ENCODE measurements around the gene NFATC2.
"Not testable (repeated sequence)": the region's sequence is repeated elsewhere in the genome, so short reads cannot be mapped to it uniquely, and the experiment has no call there.

The NFATC2 gene

DNA sequence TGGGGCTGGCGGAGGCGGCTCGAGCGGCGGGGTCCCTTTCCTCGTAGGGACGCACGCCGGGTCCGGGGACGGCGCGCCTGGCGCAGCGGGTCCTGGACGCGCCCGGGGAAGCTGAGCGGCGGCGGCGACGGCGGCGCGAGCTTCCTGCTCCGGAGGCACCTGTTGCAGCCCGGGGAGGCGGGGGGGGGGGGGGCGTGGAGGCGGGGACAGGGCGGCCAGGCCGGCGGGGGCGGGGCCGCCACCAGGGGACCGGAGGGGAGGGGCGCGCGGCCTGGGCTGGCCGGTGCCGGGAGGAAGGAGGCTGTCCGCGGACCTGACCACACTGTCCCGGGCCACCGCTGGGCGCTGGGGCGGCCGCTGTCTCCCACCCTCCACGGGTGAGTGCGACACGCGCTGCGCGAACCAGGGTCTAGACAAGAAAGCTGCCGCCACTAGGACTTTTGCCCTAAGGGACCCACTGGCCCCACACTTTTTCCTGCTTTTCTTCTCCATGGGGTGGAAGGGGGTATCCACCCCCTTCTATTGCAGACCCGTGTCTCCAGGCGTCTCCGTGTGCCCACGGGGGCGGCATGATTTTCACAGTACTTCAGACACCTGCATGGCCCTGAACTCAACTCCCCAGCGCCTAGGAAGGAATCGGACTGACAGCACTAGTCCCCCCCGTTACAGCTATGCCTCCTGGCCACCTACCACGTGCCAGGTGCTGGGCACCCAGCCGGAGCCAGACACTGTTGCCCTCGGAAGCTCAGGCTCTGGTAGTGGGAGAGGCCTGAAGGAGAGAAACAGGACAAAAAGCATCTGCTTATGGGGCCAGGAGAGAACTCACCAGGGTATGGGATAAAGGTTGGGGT lies at the start of gene NFATC2:
NFATC2 (minus strand) TSS at position 149 of the 851 bp plus-strand sequence. CDS start 220 bp downstream, outside the sequence.
- no peak for DNase-seq

DNA sequence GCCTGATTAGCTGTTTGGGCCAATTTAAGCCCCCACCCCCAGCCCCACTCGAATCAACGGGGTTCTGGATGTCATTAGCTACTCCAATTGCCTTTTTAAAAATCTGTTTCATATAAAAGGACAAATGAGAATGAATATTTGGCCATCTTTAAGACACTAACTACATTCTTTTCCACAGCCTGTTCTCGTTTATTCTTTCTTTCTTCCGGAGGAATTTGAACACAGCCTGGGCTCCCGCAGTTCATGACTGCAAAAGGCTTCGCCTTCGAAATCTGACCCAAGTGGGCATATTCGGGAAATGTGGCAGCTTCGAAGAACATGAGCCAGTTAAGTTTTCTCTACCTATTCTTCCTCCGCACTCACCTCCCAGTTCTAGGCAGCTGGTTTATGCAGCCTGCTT lies 49.4 kb upstream of the NFATC2 start:
- DNase-seq: no peak

DNA sequence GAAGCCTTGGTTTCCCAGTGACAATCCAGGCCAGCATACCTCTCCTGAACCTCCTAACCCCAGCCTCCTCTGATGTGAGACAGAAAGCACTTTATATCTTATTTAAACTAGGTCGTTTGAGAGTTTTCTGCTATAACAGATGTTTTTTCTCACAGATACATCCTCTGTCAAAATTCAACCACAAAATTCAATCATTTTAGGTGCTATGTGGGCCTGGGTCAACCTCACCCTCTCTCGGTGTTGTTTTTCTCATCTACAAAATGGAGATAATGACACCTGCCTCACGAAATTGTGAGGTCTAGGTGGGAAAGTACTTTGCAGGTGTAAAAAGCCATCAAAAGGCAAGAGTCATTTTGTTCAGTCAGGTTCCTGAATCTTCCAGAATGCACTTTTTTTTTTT lies 46.2 kb upstream of the NFATC2 start:
- no peak for DNase-seq

DNA sequence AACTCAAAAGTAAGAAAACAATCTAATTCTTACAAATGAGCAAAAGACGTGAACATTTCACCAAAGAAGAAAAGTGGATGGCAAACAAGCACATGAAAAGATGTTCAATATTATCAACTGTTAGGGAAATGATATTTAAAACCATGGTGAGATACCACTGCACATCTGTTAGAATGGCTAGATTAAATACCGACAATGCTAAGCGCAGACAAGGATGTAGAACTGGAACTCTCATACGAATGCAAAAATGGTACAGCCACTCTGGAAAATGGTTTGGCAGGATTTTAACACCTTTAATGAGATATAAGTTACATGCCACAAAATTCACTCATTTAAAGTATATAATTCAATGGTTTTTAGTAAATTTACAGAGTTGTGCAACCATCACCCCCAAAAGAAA lies 44.6 kb upstream of the NFATC2 start:
- DNase-seq: no peak

DNA sequence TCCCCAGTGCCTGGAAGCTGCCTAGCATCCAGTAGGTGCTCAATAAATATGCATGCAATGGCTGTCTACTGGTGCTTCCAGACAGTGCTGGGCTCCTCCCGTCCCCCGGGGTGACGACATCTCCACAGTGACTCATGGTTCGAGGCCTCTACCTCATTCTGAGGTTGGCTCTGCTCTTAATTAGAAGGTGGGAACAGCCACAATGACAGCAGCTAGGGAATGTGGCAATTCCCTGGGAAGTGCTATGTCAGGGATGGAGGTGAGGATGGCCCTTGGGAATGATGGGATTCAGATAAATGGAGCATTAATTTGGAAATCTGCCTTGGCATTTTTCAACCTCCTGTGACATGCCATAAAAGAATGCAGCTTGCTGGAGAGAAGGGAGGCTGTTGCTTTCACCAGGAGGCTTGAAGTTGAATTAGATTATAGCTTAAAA lies 43.5 kb upstream of the NFATC2 start:
- no peak for DNase-seq

DNA sequence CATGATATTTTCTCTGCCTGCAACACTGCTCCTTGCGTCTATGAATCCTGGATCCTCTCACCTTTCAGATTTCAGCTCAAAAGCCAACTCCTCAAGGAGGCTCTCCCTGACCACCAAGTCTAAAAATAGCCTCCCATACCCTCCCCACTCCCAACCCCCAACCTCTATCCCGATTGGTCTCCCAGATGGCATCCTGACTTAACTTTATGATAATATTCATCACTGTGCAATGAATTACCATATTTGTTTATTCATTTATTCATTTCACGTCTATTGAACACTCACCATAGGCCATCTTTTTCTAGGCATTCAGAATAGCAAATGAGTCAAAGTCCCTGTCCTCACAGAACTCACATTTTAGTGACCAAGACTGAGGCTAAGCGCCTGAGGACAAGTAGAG lies 42.6 kb upstream of the NFATC2 start:
- no peak for DNase-seq

DNA sequence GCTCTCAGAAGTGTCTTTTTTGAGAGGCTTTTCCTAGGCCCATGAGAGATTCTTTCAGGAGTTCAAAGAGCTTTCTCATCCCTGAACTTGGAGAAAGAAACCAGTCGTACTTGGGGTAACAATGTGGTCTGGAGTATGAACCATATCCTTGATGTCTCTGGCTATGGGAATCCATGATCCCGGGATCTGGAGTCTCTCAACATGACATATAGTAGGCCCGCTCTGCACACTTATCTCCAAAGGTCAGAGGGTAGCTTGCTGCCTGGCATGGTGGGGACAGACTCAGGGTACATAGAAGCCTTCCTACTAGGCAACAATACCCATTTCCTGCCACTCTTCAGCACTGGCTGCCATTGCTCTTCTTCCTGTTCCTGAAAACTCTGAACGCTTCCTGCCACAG lies 42.2 kb upstream of the NFATC2 start:
- DNase-seq: no peak

DNA sequence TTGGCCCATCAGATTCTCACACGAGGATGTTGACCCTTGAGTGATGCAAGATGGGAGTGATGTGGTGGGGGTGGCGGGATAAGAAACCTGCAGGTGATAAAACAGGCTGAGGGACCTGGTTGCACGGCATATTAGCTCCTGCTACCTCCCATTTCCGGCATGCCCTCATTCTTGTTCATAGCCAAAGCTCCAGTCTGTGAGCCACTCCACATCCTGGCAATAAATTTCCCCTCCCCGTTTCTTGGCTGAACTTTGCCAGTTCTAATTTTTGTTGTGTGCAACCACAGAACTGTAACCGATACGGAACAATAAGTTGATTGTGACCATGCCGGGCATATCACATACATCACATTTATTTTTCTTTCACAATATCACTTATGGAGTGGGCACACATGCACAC lies 41.6 kb upstream of the NFATC2 start:
- no peak for DNase-seq

DNA sequence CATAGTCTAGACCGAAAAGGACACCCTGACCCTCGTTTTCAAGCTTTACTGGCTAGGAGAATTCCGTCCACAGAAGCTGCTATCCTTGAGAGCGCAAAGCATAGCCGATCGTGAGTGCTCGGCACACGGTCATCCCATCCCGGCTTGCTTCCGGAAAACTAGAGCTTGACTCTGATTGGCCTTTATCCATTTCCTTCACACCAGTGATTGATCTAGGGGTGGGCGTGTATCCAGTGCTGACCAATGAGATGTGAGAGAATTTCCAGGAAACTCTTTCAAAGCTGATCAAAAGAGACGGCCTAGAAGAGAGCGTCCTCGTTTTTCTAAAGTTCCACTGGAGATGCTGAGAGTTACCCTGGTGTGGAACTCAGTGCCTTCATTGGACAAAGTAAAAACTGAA lies 41.0 kb upstream of the NFATC2 start:
- DNase-seq: no peak

DNA sequence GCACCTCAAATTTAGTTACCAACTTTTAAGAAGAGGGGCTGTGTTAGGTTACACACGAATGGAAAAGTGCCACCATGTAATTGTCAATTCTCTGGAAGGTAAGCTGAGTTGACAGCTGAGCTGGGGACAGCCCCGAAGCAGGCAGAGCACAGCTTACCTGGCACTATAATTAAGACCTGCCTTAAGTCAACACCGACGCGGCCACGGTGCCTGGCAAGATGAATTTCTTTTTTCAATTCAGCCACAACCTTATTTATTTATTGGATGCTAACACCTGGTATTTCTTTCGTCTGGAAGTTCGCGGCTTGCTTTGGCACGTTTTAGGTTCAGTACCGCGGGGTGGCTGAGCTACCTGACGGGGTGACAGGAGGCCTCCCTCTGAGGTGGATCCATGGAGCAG lies 40.6 kb upstream of the NFATC2 start:
- DNase-seq: no peak

DNA sequence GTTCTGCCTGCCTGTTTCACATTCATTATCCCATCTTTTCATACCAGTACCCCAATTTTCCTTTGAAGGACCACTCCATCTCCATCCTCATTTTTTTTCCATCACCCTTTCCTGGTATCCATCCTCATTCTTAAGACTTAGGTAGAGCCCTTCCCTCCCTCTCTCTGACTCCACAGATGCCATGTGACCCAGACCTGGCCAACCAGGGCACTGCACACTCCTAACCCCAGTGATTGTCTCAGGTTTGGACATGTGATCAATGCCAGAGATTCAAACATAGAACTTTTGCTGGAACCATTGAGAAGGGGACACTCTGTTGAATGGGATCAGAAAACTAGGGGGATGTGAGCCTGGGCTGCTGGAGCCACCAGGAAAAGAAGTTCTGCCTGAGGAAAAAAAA lies 39.1 kb upstream of the NFATC2 start:
- no peak for DNase-seq

DNA sequence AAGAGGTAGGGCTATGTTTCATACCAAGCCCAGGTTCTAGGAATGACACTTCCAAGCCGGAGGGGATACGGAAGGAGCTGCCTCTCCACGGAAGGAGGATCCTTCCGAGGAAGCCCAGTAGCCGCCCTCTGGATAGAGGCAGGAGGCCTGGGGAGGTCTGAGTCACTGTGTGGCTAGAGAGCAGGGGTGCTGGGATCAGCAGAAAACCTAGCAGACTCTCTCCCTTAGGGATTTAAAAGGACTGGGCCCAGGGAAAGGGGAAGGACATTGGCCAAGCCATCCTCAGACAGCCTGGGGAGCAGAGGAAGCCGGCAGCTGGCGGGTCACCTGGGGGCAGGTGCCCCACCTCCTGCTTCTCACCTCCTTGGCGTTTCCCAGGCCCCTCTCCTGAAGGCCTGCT lies 36.6 kb upstream of the NFATC2 start:
- DNase-seq: no peak

DNA sequence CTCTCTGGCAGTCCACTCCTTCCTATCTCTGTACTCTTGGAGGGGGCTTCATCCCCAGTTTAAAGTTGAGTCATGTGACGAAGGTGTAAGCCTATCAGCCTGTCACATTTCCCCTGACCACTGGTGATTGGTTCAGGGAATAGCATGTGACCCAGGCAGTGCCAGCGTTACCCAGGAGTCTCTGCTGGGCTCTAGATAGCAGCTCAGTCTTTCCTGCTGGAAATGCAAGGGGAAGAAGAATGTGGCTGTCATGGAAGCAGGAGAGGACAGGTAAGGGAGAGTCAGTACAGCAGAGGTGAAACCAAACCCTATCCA lies 35.6 kb upstream of the NFATC2 start:
- DNase-seq: no peak

DNA sequence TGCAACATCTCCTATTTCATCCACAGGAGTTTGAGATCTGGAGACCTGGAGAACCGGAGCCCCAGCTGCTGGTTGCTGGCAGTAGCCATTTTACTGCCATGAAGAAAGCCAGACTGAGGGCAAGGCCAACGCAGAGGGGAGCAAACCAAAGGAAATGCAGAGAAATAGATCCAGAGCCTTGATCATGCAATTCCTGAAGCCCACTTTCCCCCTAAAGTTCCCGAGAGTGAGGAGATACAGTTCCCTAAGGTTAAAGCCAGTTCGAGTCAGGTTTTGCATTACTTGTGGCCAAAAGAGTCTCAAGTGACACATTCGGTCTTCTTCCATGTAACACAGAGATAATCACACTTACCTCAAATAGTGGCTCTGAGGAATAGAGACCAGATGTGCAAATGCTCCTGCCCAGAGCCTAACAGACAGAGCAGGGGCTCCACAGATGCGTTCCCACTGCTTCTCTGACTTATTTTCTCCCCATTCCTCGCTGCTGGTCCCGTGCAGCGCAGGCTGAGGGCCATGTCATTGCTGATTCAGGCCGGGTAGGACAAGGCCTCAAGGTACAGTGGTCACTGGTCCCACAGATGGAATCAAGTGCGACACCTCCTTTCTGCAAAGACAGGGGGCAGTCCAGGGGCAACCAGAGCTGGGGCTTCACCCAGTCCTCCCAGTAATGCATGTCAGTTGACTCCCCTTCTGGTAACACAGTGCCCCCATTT lies 35.1 kb upstream of the NFATC2 start:
- DNase-seq: no peak

DNA sequence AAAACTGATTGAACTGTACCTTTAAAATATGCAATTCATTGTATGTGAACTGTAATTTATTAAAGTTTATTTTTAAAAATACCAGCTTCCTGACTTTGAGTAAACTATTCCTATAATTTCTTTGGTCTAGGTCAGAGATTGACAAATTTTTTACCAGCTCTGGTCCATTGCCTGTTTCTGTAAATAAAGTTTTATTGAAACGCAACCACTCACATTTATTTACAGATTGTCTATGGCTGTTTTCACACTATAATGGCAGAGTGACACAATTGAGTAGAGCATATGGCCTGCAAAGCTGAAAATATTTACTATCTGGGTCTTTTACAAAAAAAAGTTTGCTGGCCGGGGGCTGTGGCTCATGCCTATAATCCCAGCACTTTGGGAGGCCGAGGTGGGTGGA lies 33.0 kb upstream of the NFATC2 start:
- DNase-seq: no peak

DNA sequence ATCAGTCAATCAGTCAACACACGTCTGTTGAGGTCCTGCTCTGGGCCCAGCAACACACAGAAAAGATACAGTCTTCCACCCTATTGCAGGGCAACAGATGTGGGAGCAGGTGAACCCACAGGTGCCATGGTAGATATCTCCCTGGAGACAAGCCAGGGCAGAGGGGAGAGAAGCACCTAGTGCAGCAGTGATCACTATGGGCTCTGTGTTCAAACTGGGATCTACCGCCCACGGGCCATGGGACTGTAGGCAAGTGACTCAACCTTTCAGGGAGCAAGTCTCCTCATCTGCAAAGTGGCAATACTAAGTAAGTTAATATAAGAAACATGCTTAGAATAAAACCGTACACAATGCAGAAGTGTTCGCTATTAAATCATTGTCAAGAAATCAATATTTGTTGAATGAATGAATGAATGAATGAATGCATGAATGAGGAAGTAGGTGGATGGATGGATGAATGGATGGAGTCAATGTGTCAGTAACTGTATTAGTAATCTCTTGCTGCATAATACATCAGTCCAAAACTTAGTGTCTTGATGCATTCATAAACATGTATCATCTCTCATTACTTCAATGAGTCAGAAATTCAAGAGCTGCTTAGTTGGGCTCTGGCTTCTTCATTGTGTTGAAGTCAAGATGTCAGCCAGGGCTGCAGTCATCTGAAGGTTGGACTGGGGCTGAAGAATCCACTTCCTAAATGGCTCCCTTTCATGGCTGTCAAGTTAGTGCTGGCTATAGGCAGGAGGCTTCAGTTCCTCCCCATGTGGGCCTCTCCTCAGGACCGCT lies 31.9 kb upstream of the NFATC2 start:
- DNase-seq: no peak

DNA sequence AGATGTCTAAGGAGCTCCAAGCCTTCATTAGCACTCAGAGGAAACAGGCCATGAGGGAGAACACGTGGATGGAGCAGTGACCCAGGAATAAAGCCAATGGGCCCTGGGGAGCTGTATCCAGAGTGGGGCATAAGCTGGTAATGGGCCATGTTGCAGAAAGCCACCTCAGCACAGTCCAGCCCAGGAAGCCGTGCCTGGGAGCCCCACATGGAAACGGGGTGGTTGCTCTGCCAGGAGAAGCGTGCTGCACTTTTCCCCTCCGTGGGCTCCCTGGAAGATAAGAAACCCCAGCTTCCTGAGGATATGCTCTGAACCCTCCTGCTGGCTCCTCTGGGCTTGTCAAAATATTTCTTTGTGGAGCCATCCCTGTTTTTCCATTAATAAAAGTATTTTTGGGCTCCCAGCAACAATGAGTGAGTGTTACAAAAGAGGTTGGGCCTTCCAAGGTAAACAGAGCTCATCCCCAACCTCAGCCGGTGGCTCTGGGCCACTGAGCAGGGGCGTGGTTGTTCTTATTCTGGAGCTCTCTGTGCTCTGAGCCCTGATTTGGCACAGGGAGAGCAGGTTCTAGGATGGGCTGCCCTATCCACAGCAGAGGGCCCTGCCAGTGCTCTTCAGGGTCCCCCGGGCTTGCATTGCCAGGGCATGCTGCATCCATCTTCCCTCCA lies 31.2 kb upstream of the NFATC2 start:
- no peak for DNase-seq

DNA sequence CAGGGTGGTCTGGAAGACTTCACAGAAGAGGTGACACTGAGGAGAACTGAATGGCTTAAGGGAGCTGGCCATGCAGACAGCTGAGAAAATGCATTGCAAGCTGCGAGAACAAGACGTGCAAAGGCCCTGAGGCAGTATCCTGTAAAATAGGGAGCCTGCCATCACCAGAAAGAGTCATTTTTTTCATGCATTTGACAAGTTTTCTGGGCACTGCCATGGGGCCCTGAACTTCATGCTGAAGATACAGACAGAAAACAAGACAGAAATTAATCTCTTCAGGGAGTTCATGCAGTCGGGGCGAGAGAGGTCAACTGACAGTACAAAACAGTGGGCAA lies 28.9 kb upstream of the NFATC2 start:
- no peak for DNase-seq

DNA sequence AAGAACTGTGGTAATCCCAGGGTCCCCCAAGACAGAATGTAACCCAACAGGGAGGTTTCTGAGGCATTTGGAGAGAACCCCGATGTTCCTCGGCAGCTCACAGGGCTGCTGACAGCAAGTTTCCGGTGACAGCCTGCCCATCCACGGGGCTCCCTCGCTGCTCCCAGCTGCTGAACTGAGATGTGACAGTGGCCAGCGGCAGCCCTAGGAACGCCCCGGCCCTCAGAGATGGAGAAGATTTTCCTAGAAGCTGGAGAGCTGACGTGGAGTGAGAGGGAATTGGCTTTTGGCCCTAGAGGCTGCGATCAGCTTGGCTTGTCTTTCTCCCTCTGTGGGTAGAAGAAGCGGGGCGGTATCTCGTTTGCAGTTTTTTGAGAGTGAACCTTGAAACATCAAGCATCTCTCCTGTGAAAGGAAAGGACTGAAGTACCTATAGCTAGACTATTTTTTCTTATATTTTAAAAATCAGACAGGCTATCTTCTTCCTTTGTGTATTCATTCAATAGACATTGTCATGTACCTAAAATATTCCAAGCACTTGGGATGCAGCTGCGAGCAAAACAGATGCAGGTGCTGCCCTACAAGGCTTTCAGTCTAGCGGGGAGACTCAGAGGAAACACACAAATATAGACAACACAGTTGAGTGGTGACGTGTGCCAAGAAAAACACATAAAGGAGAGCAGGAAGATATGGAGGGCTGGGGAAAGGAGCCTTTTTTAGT lies 28.4 kb upstream of the NFATC2 start:
- DNase-seq: no peak

DNA sequence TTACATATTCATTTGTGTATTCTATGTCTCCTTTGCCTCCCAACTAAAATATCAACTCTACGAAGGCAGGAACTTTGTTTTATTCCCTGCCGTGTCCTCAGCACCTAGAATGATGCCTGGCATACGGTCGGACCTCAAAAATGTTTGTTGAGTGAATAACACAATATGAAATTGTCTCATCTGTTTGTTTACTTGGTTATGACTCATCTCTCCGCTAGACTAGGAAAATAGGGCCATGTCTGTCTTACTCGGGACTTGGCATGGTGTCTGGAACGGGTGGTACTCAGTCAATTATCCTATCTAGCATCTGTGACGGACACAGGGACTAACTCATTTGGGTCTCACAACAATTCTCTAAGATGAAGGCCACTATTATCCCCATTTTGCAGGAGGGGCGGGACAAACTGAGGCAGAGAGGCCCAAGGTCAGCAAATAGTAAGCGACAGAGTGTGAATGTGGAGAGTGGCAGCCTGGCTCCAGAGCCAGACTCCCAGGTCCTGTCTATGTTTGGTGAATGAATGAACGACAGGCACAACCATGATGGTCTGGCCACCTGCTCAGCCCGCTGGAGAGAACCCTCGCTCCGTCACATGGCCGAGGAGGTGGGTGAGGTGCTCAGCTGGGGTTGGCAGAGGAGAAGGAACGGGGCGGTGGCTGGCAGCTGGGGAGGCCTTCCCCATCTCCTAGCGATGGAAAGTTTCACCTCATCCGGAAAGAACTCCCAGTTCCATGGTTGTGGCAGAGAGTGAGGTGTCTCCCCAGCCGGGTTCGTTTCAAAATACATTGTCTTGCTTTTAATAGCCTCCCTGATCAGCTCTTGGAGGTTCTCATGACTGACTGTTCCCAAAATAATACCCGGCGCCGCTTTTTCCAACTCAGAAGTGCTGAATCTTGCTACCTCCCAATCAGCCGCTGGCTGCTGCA lies 27.6 kb upstream of the NFATC2 start:
- DNase-seq: no peak

DNA sequence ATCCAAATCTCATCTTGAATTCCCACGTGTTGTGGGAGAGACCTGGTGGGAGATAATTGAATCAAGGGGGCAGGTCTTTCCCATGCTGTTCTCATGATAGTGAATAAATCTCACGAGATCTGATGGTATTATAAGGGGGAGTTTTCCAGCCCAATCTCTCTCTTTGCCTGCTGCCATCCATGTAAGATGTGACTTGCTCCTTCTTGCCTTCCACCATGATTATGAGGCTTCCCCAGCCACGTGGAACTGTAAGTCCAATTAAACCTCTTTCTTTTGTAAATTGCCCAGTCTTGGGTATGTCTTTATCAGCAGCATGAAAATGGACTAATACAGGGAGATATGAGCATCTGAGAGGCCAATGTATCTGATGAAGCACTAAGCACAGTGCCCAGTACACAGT lies 26.0 kb upstream of the NFATC2 start:
- DNase-seq: not testable (repeated sequence)

DNA sequence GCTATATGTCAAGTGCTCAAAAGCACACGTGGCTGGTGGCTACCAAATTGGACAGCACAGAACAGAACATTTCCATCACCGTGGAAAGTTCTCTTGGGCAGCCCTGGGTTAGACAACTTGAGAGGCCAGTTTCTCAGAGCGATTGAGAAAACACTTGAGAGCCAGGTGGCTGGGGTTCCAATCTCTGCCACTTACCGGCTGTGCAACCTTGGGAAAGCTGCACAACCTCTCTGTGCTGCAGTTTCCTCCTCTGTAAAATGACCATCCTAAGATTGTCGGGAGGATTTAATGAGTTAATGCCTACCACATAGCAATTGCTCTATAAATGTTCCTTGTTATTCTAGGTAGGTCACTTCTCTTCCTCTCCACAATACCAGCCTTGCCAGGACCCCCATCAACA lies 25.1 kb upstream of the NFATC2 start:
- no peak for DNase-seq

Data from NCI-H446 (cell line).